Cardiac fibroblast (primary cell): ENCODE results near the gene RBMY1A1.
A peak's percentile ranks its signal among the peaks of the same experiment; 100 is the strongest.
"Not testable (repeated sequence)": the region's sequence is repeated elsewhere in the genome, so short reads cannot be mapped to it uniquely, and the experiment has no call there.

Source experiments
- DNase-seq, 2 donors: peaks; one replicate each; pipeline versions ENCODE4 v3.0.0 to v3.0.0-alpha.2; 2010; ENCODE audit warnings: low read depth in 2 of 2
- H3K4me3 ChIP-seq, 2 donors: replicated peaks in 1 of 2; 1 replicate in 1 of 2; 2 replicates in 1 of 2; pipeline ENCODE4 v1.5.1; 2011; ENCODE audit warnings: low read depth in 2 of 2, low read length in 2 of 2, mild to moderate bottlenecking in 2 of 2, moderate library complexity in 1 of 2
- TF ChIP-seq, protein P1 (sequence below): IDR thresholded peaks from one replicate; pipeline ENCODE4 v1.5.1; 2011; ENCODE audit warnings: low read depth, mild to moderate bottlenecking, low read length, inconsistent platforms

Gene RBMY1A1

GRCh38 chrY:21534579-21534978, at the start of gene RBMY1A1:
Gene RBMY1A1 (plus strand): TSS chrY:21534879. CDS start chrY:21536892, 2,013 bp downstream.
- DNase-seq, H3K4me3 ChIP-seq: not testable (repeated sequence)

- not testable (repeated sequence) for DNase-seq, H3K4me3 ChIP-seq
Measured at GRCh38 chrY:21511038-21511437, 23.6 kb upstream of the RBMY1A1 start, which contains the start of gene RBMY1B. Gene RBMY1B (plus strand): TSS chrY:21511338. CDS start chrY:21513351, 2,013 bp downstream.

DNA sequence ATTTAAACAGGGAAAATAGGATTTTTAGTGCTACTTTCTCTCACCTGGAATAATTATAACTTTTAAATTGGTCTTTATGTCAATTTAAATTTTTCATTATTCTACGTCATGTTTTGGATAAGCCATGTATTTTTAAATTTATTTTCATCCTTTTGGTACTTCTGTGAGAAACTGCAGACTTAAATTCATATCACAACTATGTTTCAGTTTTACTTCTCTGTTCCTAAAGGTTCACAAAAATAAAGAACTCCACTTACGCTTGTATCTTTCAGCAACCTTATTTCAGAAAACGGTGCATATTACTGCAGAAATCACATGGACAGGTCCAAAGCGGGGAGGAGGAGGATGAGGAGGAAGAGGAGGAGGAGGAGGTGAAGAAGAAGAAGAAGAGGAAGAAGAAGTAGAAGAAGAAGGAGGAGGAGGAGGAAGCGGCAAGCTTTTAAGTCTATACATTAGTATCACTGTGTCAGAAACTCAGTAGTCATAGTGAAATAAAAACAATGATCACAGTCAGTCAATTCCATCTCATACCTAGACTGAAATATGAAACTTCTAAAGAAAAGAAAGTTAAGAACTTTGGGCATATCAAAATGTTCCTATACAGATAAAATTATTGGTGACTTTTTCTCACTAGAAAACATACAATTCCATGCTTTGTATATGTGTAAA, 24.8 kb downstream of the RBMY1A1 start:
- H3K4me3 ChIP-seq, DNase-seq: not testable (repeated sequence)

DNA sequence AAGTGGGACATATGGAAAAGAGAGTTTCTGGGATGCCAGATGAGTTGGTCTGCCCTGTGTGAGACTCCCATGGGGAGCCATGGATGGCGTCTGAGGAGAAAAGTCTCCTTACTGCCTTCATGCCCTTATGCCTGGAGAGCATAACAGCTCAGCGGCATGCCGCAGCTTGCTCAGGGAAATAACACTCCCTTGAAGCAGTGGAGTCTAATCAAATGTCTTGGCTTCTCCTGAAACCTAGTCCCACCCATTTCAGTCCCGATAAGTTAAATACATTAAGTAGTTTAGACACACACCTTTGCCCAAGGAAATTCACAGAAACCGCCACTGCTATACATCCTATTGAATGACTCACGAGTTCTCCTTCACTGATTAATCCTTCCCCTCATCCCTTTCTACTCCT, 50.8 kb downstream of the RBMY1A1 start:
- H3K4me3 ChIP-seq: no peak overlapping the region
- TF ChIP-seq, protein P1, sequence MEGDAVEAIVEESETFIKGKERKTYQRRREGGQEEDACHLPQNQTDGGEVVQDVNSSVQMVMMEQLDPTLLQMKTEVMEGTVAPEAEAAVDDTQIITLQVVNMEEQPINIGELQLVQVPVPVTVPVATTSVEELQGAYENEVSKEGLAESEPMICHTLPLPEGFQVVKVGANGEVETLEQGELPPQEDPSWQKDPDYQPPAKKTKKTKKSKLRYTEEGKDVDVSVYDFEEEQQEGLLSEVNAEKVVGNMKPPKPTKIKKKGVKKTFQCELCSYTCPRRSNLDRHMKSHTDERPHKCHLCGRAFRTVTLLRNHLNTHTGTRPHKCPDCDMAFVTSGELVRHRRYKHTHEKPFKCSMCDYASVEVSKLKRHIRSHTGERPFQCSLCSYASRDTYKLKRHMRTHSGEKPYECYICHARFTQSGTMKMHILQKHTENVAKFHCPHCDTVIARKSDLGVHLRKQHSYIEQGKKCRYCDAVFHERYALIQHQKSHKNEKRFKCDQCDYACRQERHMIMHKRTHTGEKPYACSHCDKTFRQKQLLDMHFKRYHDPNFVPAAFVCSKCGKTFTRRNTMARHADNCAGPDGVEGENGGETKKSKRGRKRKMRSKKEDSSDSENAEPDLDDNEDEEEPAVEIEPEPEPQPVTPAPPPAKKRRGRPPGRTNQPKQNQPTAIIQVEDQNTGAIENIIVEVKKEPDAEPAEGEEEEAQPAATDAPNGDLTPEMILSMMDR: no peak
- DNase-seq: no peak

GRCh38 chrY:21586454-21586853, 51.8 kb downstream of the RBMY1A1 start:
- not testable (repeated sequence) for DNase-seq, H3K4me3 ChIP-seq

DNA sequence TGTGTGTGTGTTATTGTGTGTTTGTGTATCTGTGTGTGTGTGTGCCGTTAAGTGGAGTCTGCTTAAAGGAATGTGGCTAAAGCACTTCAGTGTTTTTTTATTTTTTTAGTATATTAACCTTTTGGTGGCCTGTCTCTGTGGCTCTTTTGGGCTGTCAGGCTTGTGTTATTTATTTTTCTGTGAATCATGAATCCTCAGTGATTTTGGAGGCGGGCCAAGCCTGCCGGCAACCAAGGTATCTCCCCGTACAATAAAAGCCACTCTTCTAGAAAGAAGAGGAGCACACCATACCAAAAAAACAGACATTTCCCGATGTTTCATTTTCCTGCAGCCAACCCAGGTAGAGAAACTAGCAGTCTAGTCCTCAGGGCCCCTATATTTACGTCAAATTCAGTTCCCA, 57.4 kb downstream of the RBMY1A1 start:
- H3K4me3 ChIP-seq: no peak overlapping the region
- peak in 1 of 2 donors; percentile 9 for DNase-seq
- TF ChIP-seq, protein P1: no peak

DNA sequence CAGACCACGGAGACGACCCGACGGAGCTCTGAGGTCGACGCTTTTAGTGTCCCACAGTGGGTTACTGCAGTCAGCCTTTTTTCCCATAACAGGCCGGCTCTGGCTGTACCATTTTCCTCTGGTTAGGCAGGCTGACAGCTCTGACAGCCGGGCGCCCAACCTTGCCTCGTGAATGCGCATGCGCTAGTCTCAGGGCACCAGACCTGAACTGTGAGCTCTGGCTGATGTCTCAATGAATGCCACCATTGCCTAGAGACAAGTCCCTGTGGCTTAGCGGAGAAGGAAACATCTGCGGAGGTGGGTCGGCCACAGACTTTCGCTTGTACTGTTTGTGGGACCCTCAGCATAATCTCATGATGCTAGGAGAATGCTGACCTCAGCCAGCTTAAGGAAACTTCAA, 61.6 kb downstream of the RBMY1A1 start:
- DNase-seq, H3K4me3 ChIP-seq: not testable (repeated sequence)
